Measurements from ENCODE around the gene KCNH2. TPM values are rescaled to one million over a fixed set of nuclear protein-coding genes. Genes with fewer than 3 reads are reported as not detected.

Gene KCNH2
- total RNA-seq, 4 donors from 2014 or later = 0.12 to 0.56 (median 0.47) TPM

- ATAC-seq (ENCODE audit: low FRiP score) (peak; percentile 47), DNase-seq (ENCODE audit: low spot score) (no peak)
- no peak for TF ChIP-seq CTCF (IDR thresholded peaks at IDR 0.05)
Observed at GRCh38 chr7:150955519-150956394, 22.4 kb downstream of the KCNH2 start.

- DNase-seq (ENCODE audit: low spot score) = no peak
- ATAC-seq (ENCODE audit: low FRiP score) = no peak
- no peak for TF ChIP-seq CTCF (IDR thresholded peaks at IDR 0.05)
Observed at GRCh38 chr7:150954986-150955518, 23.1 kb downstream of the KCNH2 start.

GRCh38 chr7:150954201-150954985 is 23.7 kb downstream of the KCNH2 start:
- DNase-seq (ENCODE audit: low spot score) = no peak
- TF ChIP-seq CTCF (IDR thresholded peaks at IDR 0.05) = no peak
- no peak for ATAC-seq (ENCODE audit: low FRiP score)

- no peak for DNase-seq (ENCODE audit: low spot score)
- TF ChIP-seq CTCF (IDR thresholded peaks at IDR 0.05) = no peak
- no peak for ATAC-seq (ENCODE audit: low FRiP score)
Observed at GRCh38 chr7:150953061-150953997, 24.8 kb downstream of the KCNH2 start.

- no peak for ATAC-seq (ENCODE audit: low FRiP score)
- TF ChIP-seq CTCF (IDR thresholded peaks at IDR 0.05) = no peak
- DNase-seq (ENCODE audit: low spot score) = no peak
Observed at GRCh38 chr7:150952331-150953050, 25.6 kb downstream of the KCNH2 start.

- DNase-seq (ENCODE audit: low spot score) = no peak
- no peak for TF ChIP-seq CTCF (IDR thresholded peaks at IDR 0.05)
- no peak for ATAC-seq (ENCODE audit: low FRiP score)
Observed at GRCh38 chr7:150951521-150951920, 26.6 kb downstream of the KCNH2 start.

Data from omental fat pad (tissue), 4 donors.